Inferior parietal cortex (tissue), 1 donor: ENCODE results near the gene LRRC71.
"Not testable (repeated sequence)": the region's sequence is repeated elsewhere in the genome, so short reads cannot be mapped to it uniquely, and the experiment has no call there.

ENCODE experiments used
- DNase-seq: peaks from one replicate; pipeline ENCODE4 v3.0.0-alpha.2; 2016; ENCODE audit errors: extremely low spot score

LRRC71 gene

DNA sequence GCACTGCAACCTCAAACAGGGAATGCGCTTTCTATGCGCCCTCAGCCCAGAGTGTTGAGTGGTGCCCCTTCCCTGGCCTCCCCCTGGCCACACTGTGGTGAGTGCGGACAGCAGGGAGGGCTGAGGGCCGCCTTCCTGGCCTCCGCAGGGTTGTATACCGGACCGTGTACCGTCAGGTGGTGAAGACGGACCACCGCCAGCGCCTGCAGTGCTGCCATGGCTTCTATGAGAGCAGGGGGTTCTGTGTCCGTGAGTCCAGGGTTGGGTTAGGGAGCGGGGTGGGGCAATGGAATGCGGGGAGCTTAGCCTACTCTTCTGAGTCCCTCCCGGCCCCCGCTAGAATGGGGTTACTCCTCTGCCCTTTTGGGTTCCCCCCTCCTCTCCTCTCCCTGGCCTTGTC lies 15.3 kb upstream of the LRRC71 start:
- DNase-seq: no peak

DNA sequence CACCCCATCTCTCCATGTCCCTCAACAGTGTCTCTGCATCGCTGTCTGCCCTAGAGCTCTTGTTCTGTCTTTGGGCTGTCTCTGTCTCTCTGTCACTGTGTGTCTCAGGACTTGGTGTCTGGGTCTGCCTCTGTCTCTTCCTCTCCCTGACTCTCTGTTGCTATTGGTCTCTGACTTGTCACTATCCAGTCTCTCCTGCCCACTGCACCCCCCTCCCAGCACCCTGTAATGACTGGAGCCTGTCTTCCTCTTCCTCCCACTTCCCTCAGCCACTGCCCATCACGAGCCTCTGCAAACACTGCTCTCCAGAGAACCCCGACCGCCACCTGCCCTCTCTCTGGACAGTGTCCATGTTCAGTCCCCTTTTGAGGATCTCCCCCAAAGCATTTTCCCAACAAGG lies 14.8 kb upstream of the LRRC71 start:
- DNase-seq: no peak

DNA sequence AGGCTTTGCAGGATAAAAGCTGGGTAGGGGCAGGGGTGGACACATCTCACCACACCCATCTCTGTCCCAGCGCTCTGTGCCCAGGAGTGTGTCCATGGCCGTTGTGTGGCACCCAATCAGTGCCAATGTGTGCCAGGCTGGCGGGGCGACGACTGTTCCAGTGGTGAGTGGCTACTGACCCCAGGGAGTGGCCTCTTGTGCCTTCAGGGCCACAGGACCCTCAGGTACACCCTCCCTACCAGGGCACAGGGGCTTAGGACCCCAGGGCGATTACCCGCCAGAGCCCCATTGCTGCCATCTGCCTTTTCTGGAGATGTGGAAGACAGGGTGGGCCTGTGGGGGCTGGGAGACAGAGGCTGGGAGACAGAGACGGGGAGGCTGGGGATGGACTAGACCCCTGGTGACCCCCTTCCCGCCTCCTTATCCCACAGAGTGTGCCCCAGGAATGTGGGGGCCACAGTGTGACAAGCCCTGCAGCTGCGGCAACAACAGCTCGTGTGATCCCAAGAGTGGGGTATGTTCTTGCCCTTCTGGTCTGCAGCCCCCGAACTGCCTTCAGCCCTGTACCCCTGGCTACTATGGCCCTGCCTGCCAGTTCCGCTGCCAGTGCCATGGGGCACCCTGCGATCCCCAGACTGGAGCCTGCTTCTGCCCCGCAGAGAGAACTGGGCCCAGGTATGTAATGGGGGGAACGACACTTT lies 14.1 kb upstream of the LRRC71 start:
- DNase-seq: no peak

DNA sequence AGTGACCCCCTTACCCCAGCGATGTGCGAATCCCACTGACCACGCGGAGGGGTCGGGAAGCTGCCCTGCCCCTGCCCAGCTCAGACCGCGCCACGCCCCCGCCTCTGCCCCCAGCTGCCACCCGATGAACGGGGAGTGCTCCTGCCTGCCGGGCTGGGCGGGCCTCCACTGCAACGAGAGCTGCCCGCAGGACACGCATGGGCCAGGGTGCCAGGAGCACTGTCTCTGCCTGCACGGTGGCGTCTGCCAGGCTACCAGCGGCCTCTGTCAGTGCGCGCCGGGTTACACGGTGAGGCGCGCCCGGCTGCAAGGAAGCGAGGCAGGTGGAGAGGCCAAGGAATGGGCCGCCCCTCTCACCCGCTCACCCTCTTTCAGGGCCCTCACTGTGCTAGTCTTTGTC lies 11.9 kb upstream of the LRRC71 start:
- DNase-seq: no peak

DNA sequence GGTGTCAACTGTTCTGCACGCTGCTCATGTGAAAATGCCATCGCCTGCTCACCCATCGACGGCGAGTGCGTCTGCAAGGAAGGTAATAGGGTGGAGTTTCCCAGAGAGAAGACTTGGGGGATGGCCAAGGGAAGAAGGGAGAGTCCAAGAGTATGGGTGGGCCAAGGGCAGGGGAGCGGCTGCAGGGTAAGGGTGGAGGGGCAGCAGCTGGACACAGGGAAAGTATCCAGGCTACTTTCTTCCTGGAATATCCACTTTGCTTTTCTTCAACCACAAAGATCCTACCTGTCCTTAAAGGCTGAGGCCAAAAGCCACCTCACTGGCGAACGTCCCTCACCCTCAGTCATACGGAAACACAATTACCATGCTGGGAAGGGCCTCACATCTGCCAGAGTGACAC lies 11.5 kb upstream of the LRRC71 start:
- no peak for DNase-seq

DNA sequence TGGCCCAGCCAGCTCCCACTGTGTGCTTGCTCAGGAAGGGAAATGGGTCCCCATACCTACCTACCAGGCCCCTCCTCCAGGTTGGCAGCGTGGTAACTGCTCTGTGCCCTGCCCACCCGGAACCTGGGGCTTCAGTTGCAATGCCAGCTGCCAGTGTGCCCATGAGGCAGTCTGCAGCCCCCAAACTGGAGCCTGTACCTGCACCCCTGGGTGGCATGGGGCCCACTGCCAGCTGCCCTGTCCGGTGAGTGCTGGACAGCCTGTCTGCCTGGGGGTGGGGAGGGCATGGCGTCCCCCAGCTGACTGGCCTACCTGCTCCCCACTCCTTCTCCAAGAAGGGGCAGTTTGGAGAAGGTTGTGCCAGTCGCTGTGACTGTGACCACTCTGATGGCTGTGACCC lies 10.8 kb upstream of the LRRC71 start:
- no peak for DNase-seq

DNA sequence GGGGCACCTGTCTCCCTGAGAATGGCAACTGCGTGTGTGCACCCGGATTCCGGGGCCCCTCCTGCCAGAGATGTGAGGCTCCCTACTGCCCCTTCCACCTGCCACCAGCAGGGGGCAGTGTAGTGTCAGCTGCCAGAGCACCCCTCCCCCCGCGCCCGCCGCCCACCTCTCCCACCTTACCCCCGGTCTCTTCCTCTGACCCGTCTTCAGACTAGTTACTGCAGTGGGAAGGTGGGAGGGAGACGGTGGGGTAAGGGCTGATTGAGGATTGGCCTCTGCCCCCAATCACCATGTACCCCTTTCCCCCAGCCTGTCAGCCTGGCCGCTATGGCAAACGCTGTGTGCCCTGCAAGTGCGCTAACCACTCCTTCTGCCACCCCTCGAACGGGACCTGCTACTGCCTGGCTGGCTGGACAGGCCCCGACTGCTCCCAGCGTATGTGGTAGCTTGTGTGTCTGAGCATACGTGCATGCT lies 10.1 kb upstream of the LRRC71 start:
- DNase-seq: no peak

DNA sequence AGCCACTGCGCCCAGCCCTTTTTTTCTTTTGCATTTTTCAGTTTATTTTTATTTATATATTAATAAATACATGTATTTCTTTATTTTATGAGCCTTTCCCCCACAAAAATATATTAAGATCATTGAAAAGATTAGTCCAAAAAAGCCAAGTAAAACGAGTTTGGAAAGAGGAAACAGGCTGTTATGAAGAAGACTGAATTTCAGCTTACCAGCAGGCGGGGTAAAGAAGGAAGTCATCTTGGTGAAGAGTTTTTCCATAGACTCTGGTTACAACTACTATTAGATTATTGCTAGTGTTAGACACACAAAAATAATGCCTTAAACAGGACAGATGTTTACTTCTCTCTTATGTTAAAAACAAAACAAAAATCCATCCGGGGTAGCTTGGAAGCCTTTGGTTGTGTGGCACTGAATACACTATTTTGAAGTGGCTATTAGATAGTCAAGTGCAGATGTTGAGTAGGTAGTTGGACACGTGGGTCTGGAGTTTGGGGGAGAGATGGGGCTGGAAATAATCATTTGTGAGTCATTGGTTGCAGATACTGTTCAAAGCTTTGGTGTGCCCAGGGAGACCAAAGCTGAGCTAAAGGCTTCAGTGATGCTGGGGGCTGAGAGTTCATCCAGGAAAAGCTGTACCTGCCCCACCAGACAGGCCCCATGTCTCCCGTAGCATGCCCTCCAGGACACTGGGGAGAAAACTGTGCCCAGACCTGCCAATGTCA lies 8.7 kb upstream of the LRRC71 start:
- DNase-seq: no peak

DNA sequence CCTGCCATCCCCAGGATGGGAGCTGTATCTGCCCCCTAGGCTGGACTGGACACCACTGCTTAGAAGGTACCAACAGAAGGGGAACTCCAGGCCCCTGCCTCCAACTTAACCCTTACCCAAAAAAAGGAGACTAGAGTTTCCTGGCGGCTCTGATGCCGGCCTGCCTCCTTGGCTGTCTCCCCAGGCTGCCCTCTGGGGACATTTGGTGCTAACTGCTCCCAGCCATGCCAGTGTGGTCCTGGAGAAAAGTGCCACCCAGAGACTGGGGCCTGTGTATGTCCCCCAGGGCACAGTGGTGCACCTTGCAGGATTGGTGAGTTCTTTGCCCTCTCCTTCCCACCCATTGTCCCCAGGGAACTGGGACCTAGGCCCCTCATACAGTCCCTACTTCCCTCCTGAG lies 8.1 kb upstream of the LRRC71 start:
- DNase-seq: no peak

DNA sequence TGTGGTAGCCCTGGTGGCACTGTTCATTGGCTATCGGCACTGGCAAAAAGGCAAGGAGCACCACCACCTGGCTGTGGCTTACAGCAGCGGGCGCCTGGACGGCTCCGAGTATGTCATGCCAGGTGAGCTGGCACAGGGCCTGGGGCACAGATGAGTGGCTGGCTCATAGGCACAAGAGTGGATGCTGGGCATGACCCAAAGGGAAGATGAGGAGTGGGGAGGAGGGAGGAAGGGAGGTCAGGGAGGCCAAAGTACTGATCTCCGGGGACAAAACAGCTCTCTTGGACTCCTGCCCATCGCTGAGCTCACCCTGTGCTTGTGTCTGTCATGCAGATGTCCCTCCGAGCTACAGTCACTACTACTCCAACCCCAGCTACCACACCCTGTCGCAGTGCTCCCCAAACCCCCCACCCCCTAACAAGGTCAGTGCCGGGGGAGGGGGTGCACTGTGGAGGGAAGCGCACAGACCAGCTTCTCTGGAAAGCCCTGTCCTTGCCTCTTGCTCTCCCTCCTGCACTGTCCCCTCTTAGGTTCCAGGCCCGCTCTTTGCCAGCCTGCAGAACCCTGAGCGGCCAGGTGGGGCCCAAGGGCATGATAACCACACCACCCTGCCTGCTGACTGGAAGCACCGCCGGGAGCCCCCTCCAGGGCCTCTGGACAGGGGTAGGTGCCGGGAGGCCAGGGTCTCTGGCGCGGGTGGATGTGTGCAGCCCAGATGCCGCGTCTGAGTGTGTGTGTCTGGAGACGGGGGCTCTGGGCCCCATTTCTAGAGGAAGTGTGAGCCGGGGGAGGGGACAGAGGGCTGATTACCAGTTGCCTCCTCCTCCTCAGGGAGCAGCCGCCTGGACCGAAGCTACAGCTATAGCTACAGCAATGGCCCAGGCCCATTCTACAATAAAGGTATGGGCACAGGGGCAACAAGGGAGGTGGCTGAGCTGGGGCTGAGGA lies 7.3 kb upstream of the LRRC71 start:
- no peak for DNase-seq

DNA sequence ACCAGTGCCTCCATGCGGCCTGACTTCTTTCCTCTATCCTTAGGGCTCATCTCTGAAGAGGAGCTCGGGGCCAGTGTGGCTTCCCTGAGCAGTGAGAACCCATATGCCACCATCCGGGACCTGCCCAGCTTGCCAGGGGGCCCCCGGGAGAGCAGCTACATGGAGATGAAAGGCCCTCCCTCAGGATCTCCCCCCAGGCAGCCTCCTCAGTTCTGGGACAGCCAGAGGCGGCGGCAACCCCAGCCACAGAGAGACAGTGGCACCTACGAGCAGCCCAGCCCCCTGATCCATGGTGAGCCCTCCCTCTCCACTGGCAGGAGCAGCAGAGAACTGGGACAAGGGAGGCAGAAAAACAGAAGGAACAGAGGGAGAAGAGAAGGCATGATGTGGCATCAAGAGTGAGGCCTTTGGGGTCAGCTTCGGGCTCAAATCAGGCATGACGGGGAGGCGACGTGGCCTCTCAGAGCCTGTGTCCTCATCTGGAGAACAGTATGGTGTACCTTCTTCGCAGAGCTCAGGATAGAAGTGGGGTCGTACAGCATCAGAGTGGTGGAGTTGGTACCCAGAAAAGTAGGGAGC lies 6.5 kb upstream of the LRRC71 start:
- DNase-seq: no peak

DNA sequence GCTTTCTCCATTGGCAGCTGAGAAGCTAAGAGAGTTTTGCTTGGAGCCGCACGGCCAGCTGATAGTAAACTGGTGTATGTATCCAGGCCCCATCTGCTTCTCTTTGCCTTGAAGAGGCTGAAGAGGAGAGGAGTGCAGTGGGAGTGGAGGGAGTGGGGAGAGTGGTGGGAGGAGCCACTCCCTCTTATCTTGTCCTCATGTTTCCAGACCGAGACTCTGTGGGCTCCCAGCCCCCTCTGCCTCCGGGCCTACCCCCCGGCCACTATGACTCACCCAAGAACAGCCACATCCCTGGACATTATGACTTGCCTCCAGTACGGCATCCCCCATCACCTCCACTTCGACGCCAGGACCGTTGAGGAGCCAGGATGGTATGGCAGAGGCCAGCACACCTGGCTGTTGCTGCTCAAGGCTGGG lies 6.0 kb upstream of the LRRC71 start:
- DNase-seq: no peak

DNA sequence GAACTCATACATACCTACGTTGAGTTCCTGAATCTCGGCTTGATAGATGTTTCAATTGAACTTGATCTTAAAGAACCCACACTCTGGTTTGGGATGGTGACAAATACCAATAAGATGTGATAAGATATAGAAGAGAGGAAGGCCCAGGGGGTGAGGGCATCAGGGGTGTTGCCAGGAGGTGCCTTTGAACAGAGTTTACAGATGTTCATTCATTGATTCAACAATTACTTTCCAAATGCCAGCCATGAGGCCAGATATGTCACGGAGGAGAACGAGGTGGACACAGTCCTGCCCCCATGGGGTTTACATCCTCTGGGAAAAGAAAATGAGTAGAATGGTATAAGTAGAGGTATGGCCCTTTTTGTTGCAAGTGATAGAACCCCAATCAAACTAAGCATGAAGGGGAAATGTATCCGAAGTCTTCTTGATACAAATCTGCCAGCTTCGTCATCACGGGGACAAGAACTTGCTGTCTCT lies 659 bp downstream of the LRRC71 start:
- no peak for DNase-seq

DNA sequence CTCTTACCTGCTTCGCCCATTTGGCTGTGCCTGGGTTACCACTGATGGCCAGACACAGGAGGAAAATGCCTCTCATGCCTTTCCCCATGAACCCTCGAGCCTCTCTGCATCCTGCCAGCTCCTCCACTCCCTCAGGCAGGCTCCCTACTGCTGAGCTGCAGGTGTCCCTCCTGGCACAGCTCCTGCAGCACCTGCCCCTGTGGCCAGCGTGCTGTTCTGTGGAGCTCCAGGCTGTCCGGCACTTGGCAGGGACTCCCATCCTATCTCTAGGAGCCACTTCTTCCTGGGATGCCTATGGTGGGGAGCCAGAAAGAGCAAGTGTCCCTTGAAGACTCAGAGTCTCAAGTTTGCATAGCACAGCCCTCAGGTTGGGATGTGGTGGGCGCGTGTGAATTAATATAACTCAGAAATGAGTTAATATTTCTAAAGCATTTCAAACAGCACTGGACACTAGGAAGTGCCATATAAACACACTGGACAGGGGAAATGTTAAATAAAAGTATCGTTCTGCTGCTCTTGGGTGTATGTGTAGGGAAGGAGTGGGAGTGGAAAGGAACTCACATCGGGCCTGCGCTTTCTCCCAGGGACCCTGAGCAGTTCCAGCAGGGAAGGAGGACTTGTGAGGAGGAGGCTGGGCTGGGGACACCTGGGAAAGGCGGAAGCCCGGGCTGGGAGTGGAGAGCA lies 2.7 kb downstream of the LRRC71 start:
- no peak for DNase-seq

DNA sequence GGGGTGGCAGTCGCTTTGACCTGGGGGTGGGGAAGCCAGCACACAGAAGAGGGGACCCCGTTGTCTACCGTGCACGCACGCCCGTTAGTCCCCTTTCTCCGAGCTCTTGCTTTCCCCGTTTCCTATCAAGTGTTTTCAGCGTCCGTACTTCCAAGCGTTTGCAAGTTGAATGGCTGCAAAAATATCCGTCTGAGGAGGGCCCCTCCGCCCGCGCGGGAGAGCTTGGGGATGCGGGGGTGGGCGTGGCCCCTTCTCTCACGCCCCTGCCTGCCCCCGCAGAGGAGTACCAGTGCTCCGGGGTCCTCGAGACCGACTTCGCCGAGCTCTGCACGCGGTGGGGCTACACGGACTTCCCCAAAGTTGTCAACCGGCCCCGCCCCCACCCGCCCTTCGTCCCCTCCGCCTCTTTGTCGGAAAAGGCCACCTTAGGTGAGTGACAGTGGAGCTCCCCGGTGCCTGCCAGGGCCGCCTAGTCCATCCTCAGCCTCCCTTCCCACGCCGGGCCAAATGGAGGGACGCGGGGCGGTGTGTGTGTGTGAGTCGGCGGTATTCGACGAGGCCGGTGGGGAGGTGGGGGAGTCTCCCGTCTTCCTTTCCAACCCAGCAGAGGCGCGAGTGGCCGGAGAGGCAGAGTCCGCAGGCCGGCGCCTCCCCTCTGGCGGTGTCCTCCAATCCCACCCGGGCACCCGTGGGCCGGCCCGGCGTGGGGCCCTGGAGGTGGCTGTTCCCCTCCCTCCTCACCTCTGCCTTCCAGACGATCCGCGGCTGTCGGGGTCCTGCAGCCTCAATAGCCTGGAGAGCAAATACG lies 3.4 kb downstream of the LRRC71 start:
- no peak for DNase-seq

DNA sequence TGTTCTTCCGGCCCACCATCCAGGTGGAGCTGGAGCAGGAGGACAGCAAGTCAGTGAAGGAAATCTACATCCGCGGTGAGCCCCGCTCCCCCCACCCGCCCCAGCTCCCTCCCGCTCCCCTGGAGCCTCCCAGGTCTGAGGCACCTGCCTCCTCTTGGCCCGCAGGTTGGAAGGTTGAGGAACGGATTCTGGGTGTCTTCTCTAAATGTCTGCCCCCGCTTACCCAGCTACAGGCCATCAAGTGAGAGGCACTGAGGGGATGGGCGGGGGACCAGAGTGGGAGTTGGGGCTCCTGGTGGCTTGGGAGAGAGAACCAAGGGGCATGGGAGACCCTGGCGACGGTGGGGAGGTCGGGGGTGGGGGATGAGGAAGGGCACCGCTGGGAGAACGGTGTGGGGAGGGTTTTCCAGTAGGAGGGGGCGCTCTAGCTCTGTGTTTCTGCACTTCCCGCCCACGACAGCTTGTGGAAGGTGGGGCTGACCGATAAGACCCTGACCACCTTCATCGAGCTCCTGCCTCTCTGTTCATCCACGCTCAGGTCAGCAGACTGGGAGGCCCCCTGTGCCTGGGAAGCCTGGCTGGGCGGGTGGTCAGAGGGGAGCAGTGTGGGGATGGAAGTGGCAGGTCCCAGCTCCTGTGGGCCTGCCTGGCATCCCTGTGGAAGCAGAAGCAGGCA lies 4.2 kb downstream of the LRRC71 start:
- no peak for DNase-seq

DNA sequence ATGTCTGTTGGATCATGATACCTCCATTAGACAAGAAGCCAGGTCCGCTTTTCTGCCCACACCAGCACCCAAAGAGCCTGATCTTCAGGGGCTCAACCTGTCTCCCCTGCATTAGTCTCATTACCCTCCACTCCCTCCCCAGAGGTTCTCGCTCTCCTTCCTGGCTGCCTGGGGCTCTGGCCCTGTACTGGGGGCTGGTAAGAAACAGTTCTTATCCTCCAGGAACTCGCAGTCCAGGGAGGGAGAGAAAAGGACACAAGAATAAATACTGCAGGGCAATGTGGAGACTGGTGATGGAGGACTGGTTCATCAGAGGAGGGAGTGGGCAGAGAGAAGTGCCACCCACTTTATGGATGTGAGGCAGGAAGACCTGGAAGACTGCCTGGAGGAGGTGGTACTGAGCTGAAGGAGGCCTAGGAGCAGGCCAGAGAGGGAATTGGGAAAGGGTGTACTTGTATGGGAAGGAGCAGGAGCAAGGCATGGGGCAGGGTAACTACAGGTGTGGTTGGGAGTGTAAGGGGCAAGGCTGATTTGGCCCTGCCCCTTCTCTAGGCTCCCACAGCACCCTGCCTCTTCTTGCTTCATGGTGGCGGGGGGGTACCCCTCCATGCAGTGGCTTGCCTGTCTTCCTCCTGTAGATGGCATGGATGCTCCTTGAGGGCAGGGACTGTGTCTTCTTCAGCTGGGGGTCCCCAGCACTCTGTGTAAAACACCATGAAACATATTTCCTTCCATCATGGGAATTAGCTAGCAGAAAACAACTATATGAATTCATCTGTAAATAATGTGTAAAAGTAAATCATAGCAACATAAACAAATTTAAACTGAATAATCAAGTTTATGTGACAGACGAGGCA lies 5.0 kb downstream of the LRRC71 start:
- DNase-seq: no peak

DNA sequence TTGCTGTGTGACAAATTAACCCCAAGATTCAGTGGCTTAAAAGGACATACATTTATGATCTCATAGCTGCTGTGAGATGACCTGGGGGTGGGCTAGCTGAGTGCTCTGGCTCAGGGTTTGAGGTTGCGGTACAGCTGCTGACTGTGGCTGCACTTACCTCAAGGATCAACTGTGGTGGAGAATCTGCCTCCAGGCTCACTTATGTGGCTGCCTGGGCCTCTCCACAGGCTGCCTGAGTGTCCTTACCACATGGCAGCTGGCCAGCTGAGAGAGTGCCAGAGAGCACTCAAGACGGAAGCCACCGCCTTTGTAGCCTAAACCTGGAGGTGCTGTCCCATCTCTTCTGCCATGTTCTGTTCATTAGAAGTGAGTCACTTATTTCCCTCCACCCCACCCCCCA lies 5.7 kb downstream of the LRRC71 start:
- no peak for DNase-seq

DNA sequence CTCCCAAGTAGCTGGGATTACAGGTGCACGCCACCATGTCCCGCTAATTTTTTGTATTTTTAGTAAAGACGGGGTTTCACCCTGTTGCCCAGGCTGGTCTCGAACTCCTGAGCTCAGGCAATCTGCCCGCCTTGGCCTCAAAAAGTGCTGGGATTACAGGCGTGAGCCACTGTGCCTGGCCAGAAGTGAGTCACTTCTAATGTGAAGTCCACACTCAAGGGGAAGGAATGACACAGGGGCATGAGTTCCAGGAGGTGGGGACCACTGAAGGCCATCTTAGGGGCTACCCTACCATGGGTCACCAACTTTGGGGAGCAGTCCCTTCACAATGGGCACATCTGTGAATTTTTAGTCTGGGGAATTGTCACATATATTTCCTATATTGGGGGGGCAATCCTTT lies 6.3 kb downstream of the LRRC71 start:
- DNase-seq: not testable (repeated sequence)
